HG02973 (cell line): ENCODE data around the gene TESK2.

Experiments used
- ATAC-seq: cut with Tn5 transposase; IDR thresholded peaks from one replicate; pipeline ENCODE4 v1.9.1; 2021; ENCODE audit warnings: moderate library complexity; ENCODE audit not compliant: unreplicated experiment

TESK2 gene

DNA sequence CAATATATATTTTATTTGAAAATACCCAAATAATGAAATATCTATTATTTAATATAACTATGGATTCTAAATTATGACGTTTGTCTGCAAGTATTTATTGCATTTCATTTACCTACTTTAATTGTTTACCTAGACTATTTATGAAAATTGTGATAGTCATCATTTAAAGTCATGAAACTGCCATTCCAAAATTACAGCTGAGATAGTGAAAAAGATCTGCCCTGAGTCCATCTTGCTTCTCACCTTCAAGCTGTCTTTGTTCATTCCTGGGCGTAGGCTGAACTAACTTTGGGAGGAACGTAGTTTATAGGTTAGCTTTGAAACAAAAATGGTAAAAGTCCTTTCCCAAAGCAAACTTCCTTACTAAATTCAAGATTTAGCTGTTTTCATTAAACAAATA, 176.7 kb downstream of the TESK2 start:
- ATAC-seq: no peak

DNA sequence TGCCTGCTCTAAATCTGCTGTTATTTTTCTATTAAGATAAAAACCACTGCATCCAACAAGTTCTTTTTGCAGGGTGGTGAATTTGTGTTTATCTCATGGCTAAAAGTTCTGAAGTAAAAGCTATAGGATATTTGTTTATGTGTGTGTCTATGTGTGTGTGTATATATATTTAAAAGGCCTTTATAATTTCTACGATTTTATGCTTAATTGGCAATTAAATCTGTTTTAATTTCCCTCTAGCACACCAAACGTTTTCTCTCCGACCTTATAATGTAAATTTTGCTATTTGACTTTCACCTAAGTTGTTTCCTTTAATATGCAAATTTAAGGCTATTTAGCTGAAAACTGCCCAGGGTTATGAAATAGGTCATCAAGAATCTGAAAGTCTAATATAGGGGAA, 184.1 kb downstream of the TESK2 start:
- no peak for ATAC-seq

DNA sequence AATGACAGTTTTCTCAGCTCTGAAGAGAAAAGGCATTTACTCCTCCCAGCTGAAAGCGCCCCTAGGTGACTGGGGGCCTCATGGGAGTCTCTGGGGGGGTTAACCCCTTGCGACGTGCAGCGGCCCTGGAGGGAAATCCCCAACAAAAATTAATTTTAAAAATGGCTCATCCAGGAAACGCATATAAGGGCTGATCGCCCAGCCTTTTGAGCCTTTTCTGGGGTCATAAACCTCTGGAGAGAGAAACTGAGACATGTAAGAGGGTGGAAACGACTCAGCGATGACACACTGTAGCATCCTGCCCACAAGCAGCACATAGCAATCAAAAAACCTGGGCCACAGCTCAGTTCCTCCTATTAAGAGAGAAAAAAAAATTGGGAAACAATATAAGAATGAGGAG, 184.6 kb downstream of the TESK2 start:
- no peak for ATAC-seq

DNA sequence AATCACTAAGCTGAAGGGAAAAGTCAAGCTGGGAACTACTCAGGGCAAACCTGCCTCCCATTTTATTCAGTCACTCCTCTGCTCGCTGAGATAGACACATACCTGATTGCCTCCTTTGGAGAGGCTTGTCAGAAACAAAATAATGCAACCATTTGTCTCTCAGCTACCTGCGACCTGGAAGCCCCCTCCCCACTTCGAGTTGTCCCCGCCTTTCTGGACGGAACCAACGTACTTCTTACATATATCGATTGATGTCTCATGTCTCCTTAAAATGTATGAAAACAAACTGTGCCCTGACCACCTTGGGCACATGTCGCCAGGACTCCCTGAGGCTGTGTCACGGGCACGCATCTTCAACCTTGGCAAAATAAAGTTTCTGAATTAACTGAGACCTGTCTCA, 185.7 kb downstream of the TESK2 start:
- ATAC-seq: no peak

DNA sequence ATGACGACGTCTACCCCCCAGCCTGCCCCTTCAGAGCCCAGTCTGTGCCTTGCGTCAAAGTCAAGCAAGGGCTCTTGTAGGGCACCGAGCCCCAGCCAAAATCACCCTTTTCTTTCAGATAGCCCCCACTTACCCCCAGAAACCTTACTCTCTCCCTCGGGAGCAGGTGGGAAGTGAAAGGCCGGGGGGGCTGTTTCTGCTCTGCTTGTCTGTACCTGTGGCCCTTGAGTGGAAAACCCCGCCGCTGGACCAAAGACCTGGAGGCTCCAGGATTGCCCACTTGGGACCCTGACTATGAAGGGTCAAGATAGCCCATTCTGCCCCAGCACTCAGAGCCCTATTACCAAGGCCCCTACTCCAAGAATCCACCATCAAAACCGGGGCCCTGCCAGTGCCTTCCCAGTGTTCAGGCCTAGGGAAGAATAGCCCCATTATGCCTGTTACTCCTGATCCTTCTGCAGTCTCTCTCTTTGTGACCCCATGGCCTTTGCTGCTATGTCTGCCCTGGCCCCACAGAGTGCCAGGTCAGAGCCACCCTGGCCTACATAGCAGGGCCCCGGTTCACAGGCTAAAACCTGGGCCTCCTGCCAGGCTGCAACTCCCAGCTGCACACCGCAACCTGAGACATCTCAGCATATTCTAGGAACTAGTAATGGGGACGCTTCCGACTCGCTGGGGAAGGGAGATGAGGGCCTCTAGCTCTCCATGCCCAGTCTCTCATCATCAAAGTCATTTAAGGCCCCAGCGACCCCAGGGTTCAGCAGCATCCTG, 186.5 kb downstream of the TESK2 start:
- ATAC-seq: no peak

DNA sequence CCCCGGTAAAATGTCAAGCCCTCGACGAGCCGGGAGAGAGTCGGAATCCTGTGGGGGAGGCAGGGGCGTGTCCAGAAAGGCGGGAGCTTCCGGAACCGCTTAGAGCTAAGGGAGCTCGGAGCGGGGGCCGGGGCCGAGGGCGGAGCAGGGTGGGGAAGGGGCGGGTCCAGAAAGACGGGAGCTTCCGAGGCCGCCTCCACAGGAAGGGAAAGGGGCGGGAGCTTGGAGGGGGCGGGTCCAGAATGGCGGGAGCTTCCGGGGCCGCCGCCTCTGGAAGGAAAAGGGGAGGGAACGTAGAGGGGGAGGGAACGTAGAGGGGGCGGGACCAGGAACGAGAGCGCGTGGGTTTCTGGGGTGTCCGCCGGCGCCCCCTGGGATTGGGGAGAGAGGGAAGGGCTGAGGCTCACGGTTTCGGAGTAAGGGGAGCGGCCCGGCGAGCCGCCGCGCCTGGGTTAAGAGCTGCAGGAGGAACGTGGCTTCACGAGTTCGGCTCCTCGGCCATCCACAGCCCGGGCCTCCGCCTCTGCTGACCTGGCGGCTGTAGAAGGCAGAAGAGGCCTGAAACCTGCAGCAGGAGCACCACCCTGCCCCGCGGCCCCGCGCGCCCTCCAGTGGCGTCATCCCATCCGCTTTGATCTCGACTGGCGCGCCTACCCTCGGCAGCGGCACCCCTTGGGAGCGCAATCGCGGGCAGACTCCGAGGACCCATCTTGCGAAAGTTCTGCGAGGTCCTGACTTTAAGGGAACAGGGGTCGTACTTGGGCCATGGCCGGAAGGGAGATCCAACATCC, 187.2 kb downstream of the TESK2 start:
- peak; percentile 60 for ATAC-seq

DNA sequence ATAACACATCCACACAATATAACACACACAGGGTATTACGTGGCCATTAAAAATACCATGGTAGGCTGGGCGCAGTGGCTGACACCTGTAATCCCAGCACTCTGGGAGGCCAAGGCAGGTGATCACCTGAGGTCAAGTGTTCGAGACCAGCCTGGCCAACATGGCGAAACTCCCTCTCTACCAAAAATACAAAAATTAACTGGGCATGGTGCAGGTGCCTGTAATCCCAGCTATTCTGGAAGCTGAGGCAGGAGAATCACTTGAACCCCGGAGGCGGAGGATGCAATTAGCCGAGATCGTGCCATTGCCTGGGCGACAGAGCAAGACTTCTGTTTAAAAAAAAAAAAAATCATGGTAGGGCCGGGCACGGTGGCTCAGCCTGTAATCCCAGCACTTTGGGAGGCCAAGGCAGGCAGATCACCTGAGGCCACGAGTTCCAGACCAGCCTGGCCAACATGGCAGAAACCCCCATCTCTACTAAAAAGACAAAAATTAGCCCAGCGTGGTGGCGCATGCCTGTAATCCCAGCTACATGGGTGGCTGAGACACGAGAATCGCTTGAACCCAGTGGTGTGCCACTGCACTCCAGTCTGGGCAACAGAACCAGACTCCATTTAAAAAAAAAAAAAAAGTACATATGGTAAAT, 188.3 kb downstream of the TESK2 start:
- ATAC-seq: no peak

DNA sequence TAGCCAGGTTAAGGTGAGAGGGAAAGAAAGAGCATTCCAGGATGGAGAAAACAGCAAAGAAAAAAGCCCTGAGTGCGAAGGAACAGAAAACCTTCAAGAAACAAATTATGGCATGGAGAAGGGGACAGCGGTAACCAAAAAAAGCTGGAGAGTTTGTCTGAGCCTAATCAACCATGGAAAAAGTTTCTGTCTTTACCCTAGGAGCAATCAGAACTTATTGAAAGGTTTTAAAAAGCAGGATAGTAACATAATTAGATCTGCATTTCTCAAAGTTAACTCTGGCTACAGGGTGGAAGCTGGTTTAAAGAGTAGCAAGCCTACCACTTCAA, 190.3 kb downstream of the TESK2 start:
- ATAC-seq: no peak

DNA sequence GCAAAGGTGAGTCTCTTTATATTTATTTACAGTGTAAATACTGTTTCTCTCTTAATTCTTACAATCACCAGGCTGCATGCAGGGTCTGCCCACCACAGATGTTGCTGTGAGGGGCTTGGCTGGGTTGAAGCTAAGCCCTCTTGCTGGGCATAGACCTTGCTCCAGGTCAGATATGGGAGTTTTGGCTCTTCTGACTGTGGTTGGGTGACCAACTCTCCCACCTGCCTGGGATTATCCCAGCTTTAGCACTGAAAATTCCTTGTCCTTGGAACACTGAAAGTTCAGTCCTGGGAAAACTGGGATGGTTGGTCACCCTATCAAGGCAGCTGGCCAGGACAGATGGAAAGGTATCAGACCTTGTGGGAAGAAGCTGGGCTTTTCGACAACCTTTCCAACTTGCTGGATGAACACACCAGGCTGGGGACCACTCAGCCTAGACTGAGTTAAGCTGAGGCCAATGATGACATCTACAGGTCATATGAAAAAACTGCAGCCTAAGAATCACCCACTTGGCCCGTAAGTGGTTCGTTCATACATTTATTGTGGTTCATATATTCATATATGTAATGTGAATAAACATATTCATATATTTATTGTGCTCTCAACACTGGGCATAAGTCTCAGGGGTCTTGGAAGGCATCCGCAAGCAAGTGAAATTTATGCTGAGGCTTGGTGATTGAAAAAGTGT, 190.8 kb downstream of the TESK2 start:
- ATAC-seq: no peak

DNA sequence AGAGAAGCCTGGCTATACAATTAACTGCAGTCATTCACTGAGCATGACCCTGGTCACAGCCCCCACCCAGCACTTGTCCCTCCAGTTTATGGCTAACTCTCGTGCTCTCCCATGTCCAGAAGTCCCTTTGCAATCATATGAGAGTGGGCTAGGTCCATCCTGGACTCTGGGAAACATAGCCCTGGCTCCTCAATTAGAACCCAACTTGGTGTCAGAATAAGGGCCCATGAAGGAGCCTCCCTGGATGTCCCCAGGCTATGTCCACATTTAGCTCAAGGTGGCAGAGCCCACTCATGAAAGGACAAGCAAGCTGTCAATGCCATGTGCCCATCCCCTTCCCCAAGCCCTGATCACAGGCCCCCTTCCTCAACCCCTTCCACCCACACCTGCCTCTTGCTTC, 191.7 kb downstream of the TESK2 start:
- ATAC-seq: no peak

DNA sequence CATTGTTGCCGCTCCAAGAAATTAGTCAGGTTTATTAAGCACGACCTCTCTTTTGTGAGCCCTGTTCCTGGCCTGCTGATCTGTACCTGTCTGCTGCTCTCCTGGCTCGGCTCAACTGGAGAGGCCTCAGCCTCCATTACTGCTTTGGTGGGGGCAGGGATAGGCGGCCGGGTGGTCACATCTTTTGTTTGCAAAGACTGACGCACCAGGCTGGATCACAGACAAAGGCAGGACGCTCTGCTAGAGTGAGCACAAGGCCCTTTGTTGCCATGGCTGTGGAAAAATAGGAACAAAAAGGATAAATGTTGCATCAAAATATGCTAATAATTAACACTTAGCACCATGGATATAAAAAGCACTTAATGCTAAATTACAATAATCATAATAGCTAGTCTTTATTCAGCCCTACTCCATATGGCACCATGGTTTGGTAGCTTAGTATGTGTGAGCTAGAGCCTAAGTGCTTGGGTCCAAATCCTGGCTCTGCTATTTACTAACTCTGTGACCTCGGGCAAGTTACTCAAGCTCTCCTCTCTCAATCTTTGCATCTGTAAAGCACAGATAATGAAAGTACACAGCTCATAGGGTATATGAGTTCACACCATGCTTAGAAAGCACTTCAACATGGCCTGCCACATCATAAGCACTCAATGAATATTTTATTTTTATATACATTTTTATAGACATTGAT, 193.2 kb downstream of the TESK2 start:
- ATAC-seq: no peak
